Common myeloid progenitor, CD34-positive (primary cell): ENCODE data around the gene AKR1A1.
"Not testable (repeated sequence)": the region's sequence is repeated elsewhere in the genome, so short reads cannot be mapped to it uniquely, and the experiment has no call there.

Source experiments
- CTCF ChIA-PET: fragments of 350-600 bp; sonication (Branson Sonifier 250); formaldehyde crosslinking; loops from one replicate; lab custom pipeline; 2021; ENCODE audit warnings: antibody characterized with exemption; lab: Charles Lee
- POLR2A ChIA-PET: fragments of 350-600 bp; sonication (Branson Sonifier 250); formaldehyde crosslinking; loops from one replicate; lab custom pipeline; 2021; ENCODE audit warnings: antibody characterized with exemption; lab: Charles Lee
- DNase-seq, 3 donors: peaks; one replicate each; pipeline versions ENCODE4 v3.0.0 to v3.0.0-alpha.2; 2013
- H3K27ac ChIP-seq, 2 experiments: 1 replicate in 1 of 2; 2 replicates in 1 of 2; pipeline ENCODE4 v1.7.0; 2013; ENCODE audit warnings: inconsistent platforms in 2 of 2, low read length in 2 of 2, mild to moderate bottlenecking in 2 of 2, low read depth in 1 of 2, moderate library complexity in 1 of 2; ENCODE audit not compliant: severe bottlenecking in 2 of 2, insufficient read depth in 1 of 2, poor library complexity in 1 of 2
- H3K27me3 ChIP-seq, 5 experiments: replicated peaks in 2 of 5; 1 replicate in 3 of 5; 2 replicates in 2 of 5; pipeline versions ENCODE4 v1.6.1 to v1.7.0; 2013; ENCODE audit warnings: low read length in 4 of 5, mild to moderate bottlenecking in 2 of 5, moderate library complexity in 2 of 5, inconsistent platforms in 1 of 5; ENCODE audit not compliant: insufficient read depth in 5 of 5, control insufficient read depth in 4 of 5
- H3K36me3 ChIP-seq, 4 experiments: 1 replicate in 2 of 4; 2 replicates in 2 of 4; pipeline versions ENCODE4 v1.6.1 to v1.7.0; 2013; ENCODE audit warnings: low read length in 3 of 4, control low read depth in 1 of 4, mild to moderate bottlenecking in 1 of 4; ENCODE audit not compliant: control insufficient read depth in 4 of 4, insufficient read depth in 4 of 4
- H3K4me1 ChIP-seq, 4 experiments: 1 replicate in 3 of 4; 2 replicates in 1 of 4; pipeline versions ENCODE4 v1.6.1 to v1.7.1; 2013; ENCODE audit warnings: low read length in 3 of 4, mild to moderate bottlenecking in 3 of 4, control low read depth in 1 of 4, inconsistent platforms in 1 of 4, moderate library complexity in 1 of 4; ENCODE audit not compliant: control insufficient read depth in 4 of 4, insufficient read depth in 4 of 4; ENCODE audit errors: control extremely low read depth in 1 of 4
- H3K4me3 ChIP-seq, 7 experiments: 1 replicate in 4 of 7; 2 replicates in 3 of 7; pipeline versions ENCODE4 v1.5.1 to v1.7.0; 2013; ENCODE audit warnings: mild to moderate bottlenecking in 7 of 7, low read length in 6 of 7, moderate library complexity in 6 of 7, inconsistent platforms in 2 of 7, low read depth in 2 of 7, control low read depth in 1 of 7; ENCODE audit not compliant: insufficient read depth in 4 of 7, control insufficient read depth in 1 of 7; ENCODE audit errors: extremely low read depth in 1 of 7
- H3K9me3 ChIP-seq, 5 experiments: 1 replicate in 4 of 5; 2 replicates in 1 of 5; pipeline versions ENCODE4 v1.6.1 to v1.7.1; 2013; ENCODE audit warnings: low read length in 4 of 5, mild to moderate bottlenecking in 2 of 5, inconsistent platforms in 1 of 5, low read depth in 1 of 5, moderate library complexity in 1 of 5; ENCODE audit not compliant: control insufficient read depth in 4 of 5, insufficient read depth in 2 of 5; ENCODE audit errors: control extremely low read depth in 1 of 5
- WGBS: methylation state at CpG from one replicate; pipeline ENCODE4 v1.1.5; 2013; ENCODE audit not compliant: insufficient coverage; 5-methylcytosine and 5-hydroxymethylcytosine counted together

The AKR1A1 gene

GRCh38 chr1:45516036-45516435 is 34.6 kb upstream of the AKR1A1 start:
- ChIA-PET POLR2A (interaction anchor here (1.1 kb wide), 1 partner anchor 68 kb away, joined by 3 read pairs; no protein-coding TSS in a partner anchor), CTCF (interaction anchor here (0.6 to 12.1 kb wide), 6 partner anchors 9 to 51 kb away, joined by 3 to 171 read pairs (median 3); partner anchors contain the start of genes CCDC163 and MMACHC)
- no peak for DNase-seq
- WGBS = 75% methylated on average over 1 of the region's 3 CpGs
- Histone ChIP-seq H3K36me3 (peaks cover 14 to 61% (median 40%) of the 10 kb centered on the region in 4 experiments), H3K4me1 (peaks cover 4 to 27% (median 17%) of the 10 kb centered on the region in 4 experiments), H3K4me3 (no peak overlapping the region), H3K27me3 (no peaks in the 10 kb centered on the region), H3K27ac (no peak overlapping the region), H3K9me3 (no peaks in the 10 kb centered on the region)

- H3K27me3 ChIP-seq = no peaks in the 10 kb centered on the region
- no peaks in the 10 kb centered on the region for H3K9me3 ChIP-seq
- no peak for DNase-seq
- H3K36me3 ChIP-seq = peaks cover 14 to 57% (median 38%) of the 10 kb centered on the region in 4 experiments
- peaks cover 4 to 28% (median 17%) of the 10 kb centered on the region in 4 experiments for H3K4me1 ChIP-seq
- ChIA-PET CTCF (interaction anchor here (0.7 to 12.1 kb wide), 7 partner anchors 8 to 65 kb away, joined by 3 to 171 read pairs (median 3); no protein-coding TSS in a partner anchor), POLR2A (interaction anchor here (0.7 to 1.1 kb wide), 3 partner anchors 37 to 75 kb away, joined by 3 to 4 read pairs (median 3); no protein-coding TSS in a partner anchor)
- H3K4me3 ChIP-seq = no peak overlapping the region
- WGBS = 100% methylated on average over 4 of the region's 4 CpGs
- H3K27ac ChIP-seq = no peak overlapping the region
These were observed 34.2 kb upstream of the AKR1A1 start for GRCh38 chr1:45516465-45516864.

GRCh38 chr1:45518366-45518765 is 32.3 kb upstream of the AKR1A1 start:
- not testable (repeated sequence) for H3K27ac ChIP-seq, DNase-seq, H3K9me3 ChIP-seq, H3K27me3 ChIP-seq
- ChIA-PET CTCF (interaction anchor here (0.8 to 12.1 kb wide), 6 partner anchors 10 to 49 kb away, joined by 3 to 171 read pairs (median 4); no protein-coding TSS in a partner anchor), POLR2A (interaction anchor here (0.5 to 0.7 kb wide), 3 partner anchors 24 to 159 kb away, joined by 4 to 6 read pairs (median 5); no protein-coding TSS in a partner anchor)
- WGBS = 100% methylated on average over 1 of the region's 4 CpGs
- Histone ChIP-seq H3K4me3 (peak overlapping the region in 2 of 7 experiments; percentile 61 to 99), H3K36me3 (peaks cover 14 to 41% (median 30%) of the 10 kb centered on the region in 4 experiments), H3K4me1 (peaks cover 4 to 42% (median 29%) of the 10 kb centered on the region in 4 experiments)

GRCh38 chr1:45518910-45519309 is 31.7 kb upstream of the AKR1A1 start:
- Histone ChIP-seq H3K27ac (peak overlapping the region in 1 of 2 experiments; percentile 49), H3K27me3 (no peaks in the 10 kb centered on the region), H3K9me3 (no peaks in the 10 kb centered on the region), H3K4me3 (peak overlapping the region in 4 of 7 experiments; percentile 24 to 99 (median 57)), H3K36me3 (peaks cover 14 to 37% (median 25%) of the 10 kb centered on the region in 4 experiments), H3K4me1 (peaks cover 4 to 43% (median 29%) of the 10 kb centered on the region in 4 experiments)
- ChIA-PET CTCF (interaction anchor here (0.7 to 12.1 kb wide), 7 partner anchors 11 to 70 kb away, joined by 3 to 171 read pairs (median 4); no protein-coding TSS in a partner anchor), POLR2A (interaction anchor here (0.5 to 1.0 kb wide), 5 partner anchors 14 to 159 kb away, joined by 4 to 6 read pairs (median 5); partner anchors contain the start of genes CCDC163 and MMACHC)
- WGBS = no CpG with 5 or more reads among the region's 1 CpG
- DNase-seq = no peak

- H3K27me3 ChIP-seq, DNase-seq, H3K27ac ChIP-seq, H3K9me3 ChIP-seq: not testable (repeated sequence)
- ChIA-PET CTCF (interaction anchor here (2.3 to 12.1 kb wide), 4 partner anchors 8 to 48 kb away, joined by 12 to 171 read pairs (median 24); no protein-coding TSS in a partner anchor), POLR2A (interaction anchor here (0.6 to 1.0 kb wide), 2 partner anchors 20 to 40 kb away, joined by 4 to 5 read pairs; partner anchors contain the start of genes CCDC163 and MMACHC)
- Histone ChIP-seq H3K4me1 (peaks cover 4 to 43% (median 29%) of the 10 kb centered on the region in 4 experiments), H3K4me3 (peak overlapping the region in 3 of 7 experiments; percentile 81 to 99 (median 91)), H3K36me3 (peaks cover 11 to 30% (median 20%) of the 10 kb centered on the region in 4 experiments)
- 87% methylated on average over 11 of the region's 16 CpGs for WGBS
These were observed 30.9 kb upstream of the AKR1A1 start for GRCh38 chr1:45519774-45520173.

- Histone ChIP-seq H3K36me3 (peaks cover 0 to 15% (median 8%) of the 10 kb centered on the region in 4 experiments), H3K4me1 (peaks cover 4 to 49% (median 36%) of the 10 kb centered on the region in 4 experiments), H3K4me3 (peak within 1 kb of the TSS; percentile 67 to 99 (median 91)), H3K9me3 (no peaks in the 10 kb centered on the region), H3K27ac (peak within 1 kb of the TSS; percentile 64 to 89), H3K27me3 (no peaks in the 10 kb centered on the region)
- under 1% methylated on average over 45 of the region's 72 CpGs for WGBS
- peak; percentile 96 to 99 (median 98) for DNase-seq
- CTCF ChIA-PET = interaction anchor here (0.8 to 12.1 kb wide), 10 partner anchors 10 to 46 kb away, joined by 3 to 171 read pairs (median 10); partner anchors contain the start of genes AKR1A1 and MMACHC
- POLR2A ChIA-PET = interaction anchor here (0.6 to 2.7 kb wide), 23 partner anchors 8 to 800 kb away, joined by 3 to 53 read pairs (median 4); partner anchors contain the start of genes AKR1A1, CCDC163, HECTD3 and MMACHC
These were observed 29.0 kb upstream of the AKR1A1 start, which contains the start of gene PRDX1 for GRCh38 chr1:45521413-45522323. TSS of gene PRDX1 (minus strand) at chr1:45521884. CDS start at chr1:45519043, 2,841 bp downstream.
